Endodermal cell (in vitro differentiated cells): ENCODE measurements around the gene IRS1. TPM values are rescaled to one million over a fixed set of nuclear protein-coding genes. Genes with fewer than 3 reads are reported as not detected.

Source experiments
- DNase-seq: peaks from one replicate; pipeline ENCODE4 v3.0.0-alpha.2; 2017
- H3K27ac ChIP-seq: 2 replicates; pipeline ENCODE4 v1.5.1; 2013; ENCODE audit warnings: mild to moderate bottlenecking, low read depth, low read length, moderate library complexity
- H3K27me3 ChIP-seq: 2 replicates; pipeline ENCODE4 v1.6.1; 2013; ENCODE audit warnings: mild to moderate bottlenecking, low read length, moderate library complexity; ENCODE audit not compliant: insufficient read depth, control insufficient read depth, poor library complexity, severe bottlenecking
- H3K36me3 ChIP-seq: 2 replicates; pipeline ENCODE4 v1.7.0; 2013; ENCODE audit warnings: mild to moderate bottlenecking, low read length, moderate library complexity; ENCODE audit not compliant: control insufficient read depth, insufficient read depth
- H3K4me1 ChIP-seq: one replicate; pipeline ENCODE4 v1.7.0; 2013; ENCODE audit warnings: low read length; ENCODE audit not compliant: control insufficient read depth, insufficient read depth
- H3K4me3 ChIP-seq: 2 replicates; pipeline ENCODE4 v1.5.1; 2013; ENCODE audit warnings: mild to moderate bottlenecking, low read length, moderate library complexity
- H3K9ac ChIP-seq: 2 replicates; pipeline ENCODE4 v1.6.1; 2013; ENCODE audit warnings: mild to moderate bottlenecking, low read length, moderate library complexity; ENCODE audit not compliant: poor library complexity, severe bottlenecking; ENCODE audit errors: extremely low read depth
- H3K9me3 ChIP-seq: 2 replicates; pipeline ENCODE4 v1.6.1; 2013; ENCODE audit warnings: mild to moderate bottlenecking, low read length, moderate library complexity; ENCODE audit not compliant: control insufficient read depth
- H3K27ac Mint-ChIP-seq: 2 replicates; pipeline ENCODE4 v1.8.0; 2020; ENCODE audit warnings: mixed read lengths
- H3K27me3 Mint-ChIP-seq: 2 replicates; pipeline ENCODE4 v1.8.0; 2021; ENCODE audit warnings: mild to moderate bottlenecking, mixed read lengths; ENCODE audit not compliant: insufficient read depth
- H3K36me3 Mint-ChIP-seq: 2 replicates; pipeline ENCODE4 v1.8.0; 2020; ENCODE audit warnings: low read depth, mixed read lengths
- H3K4me1 Mint-ChIP-seq: 2 replicates; pipeline ENCODE4 v1.8.0; 2020; ENCODE audit warnings: mixed read lengths
- H3K4me3 Mint-ChIP-seq: 2 replicates; pipeline ENCODE4 v1.8.0; 2020; ENCODE audit warnings: mild to moderate bottlenecking, moderate library complexity, mixed read lengths
- H3K9me3 Mint-ChIP-seq: 2 replicates; pipeline ENCODE4 v1.8.0; 2020; ENCODE audit warnings: mild to moderate bottlenecking, mixed read lengths
- WGBS, 2 experiments: methylation state at CpG; one replicate each; pipeline versions ENCODE4 v1.1.5 to v1.1.7; 2013; ENCODE audit warnings: missing lambda C conversion rate in 2 of 2, mixed read lengths in 1 of 2; ENCODE audit not compliant: insufficient coverage in 1 of 2, insufficient read length in 1 of 2; 5-methylcytosine and 5-hydroxymethylcytosine counted together
- total RNA-seq, 2 donors: library from RNA; stranded (reverse); fragmentation: NEBNext Ultra II Directional in 1 of 2; extraction: Animal tissue kit (Norgen Biotek cat#: 25700) in 1 of 2; gene quantifications; 2 replicates in 1 of 2; 3 replicates in 1 of 2; pipeline ENCODE4 v1.2.1, GENCODE V29; 2021
- TF ChIP-seq, protein P1 (sequence below): fragments of 200-600 bp; sonication (generic); conservative IDR thresholded peaks from 2 replicates; pipeline ENCODE4 v1.5.0; 2021; ENCODE audit warnings: antibody characterized with exemption, mild to moderate bottlenecking

The IRS1 gene
- total RNA-seq, 2 donors from 2014 or later: 16.2 to 16.6 TPM

DNA sequence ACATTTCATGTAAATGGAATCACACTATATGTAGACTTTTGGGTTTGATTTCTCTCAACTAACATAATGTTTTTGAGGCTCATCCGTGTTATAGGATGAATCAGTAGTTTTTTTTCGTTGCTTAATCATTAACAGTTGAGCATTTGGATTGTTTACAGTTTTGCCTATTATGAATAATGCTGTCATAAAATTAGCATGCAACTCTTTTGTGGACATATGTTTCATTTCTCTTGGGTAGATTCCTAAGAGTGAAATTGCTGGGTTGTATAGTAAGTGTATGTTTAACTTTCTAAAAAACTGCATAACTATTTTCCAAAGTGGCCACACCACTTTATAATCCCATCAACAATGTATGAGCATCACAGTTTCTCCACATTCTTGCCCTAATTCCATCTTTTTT lies 28.6 kb upstream of the IRS1 start:
- Mint-ChIP-seq H3K27ac (no peak overlapping the region), H3K4me1 (no peaks in the 10 kb centered on the region), H3K9me3 (peaks cover 2% of the 10 kb centered on the region), H3K4me3 (no peak overlapping the region), H3K36me3 (no peaks in the 10 kb centered on the region), H3K27me3 (no peaks in the 10 kb centered on the region)
- TF ChIP-seq, protein P1, sequence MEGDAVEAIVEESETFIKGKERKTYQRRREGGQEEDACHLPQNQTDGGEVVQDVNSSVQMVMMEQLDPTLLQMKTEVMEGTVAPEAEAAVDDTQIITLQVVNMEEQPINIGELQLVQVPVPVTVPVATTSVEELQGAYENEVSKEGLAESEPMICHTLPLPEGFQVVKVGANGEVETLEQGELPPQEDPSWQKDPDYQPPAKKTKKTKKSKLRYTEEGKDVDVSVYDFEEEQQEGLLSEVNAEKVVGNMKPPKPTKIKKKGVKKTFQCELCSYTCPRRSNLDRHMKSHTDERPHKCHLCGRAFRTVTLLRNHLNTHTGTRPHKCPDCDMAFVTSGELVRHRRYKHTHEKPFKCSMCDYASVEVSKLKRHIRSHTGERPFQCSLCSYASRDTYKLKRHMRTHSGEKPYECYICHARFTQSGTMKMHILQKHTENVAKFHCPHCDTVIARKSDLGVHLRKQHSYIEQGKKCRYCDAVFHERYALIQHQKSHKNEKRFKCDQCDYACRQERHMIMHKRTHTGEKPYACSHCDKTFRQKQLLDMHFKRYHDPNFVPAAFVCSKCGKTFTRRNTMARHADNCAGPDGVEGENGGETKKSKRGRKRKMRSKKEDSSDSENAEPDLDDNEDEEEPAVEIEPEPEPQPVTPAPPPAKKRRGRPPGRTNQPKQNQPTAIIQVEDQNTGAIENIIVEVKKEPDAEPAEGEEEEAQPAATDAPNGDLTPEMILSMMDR: no peak
- H3K4me1 ChIP-seq: no peaks in the 10 kb centered on the region
- no peak for DNase-seq
- H3K27me3 ChIP-seq: no peaks in the 10 kb centered on the region
- no peaks in the 10 kb centered on the region for H3K36me3 ChIP-seq
- H3K9me3 ChIP-seq: no peaks in the 10 kb centered on the region
- H3K27ac ChIP-seq: no peak overlapping the region
- H3K9ac ChIP-seq: no peak overlapping the region
- 63 to 80% methylated on average over 2 of the region's 2 CpGs for WGBS, 2 experiments
- H3K4me3 ChIP-seq: no peak overlapping the region

DNA sequence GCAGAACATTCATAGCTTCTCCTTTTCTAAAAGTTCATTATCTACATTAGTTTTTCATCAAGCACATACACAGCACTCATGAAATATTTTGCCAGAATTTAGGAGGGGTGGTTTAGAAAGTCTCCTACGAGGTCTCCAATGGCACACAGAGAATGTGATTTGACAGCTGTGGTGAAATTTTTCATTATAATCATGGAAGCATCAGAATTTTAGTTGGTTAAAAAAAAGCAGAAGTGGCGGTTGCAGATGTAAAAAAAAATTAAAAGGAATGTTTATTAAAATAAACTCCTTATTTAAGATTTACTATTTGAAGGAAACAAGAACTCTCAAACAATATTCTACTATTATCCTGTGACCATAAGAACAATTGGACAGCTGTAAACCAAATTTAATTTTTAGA lies 25.4 kb upstream of the IRS1 start:
- Mint-ChIP-seq H3K27me3 (no peaks in the 10 kb centered on the region), H3K9me3 (peaks cover 2% of the 10 kb centered on the region), H3K27ac (no peak overlapping the region), H3K36me3 (no peaks in the 10 kb centered on the region), H3K4me1 (no peaks in the 10 kb centered on the region), H3K4me3 (no peak overlapping the region)
- TF ChIP-seq, protein P1: no peak
- H3K4me1 ChIP-seq: no peaks in the 10 kb centered on the region
- H3K9ac ChIP-seq: no peak overlapping the region
- 94% methylated on average over 2 of the region's 2 CpGs; no CpG with 5 or more reads in 1 of the 2 experiments for WGBS, 2 experiments
- no peaks in the 10 kb centered on the region for H3K9me3 ChIP-seq
- no peak overlapping the region for H3K4me3 ChIP-seq
- H3K36me3 ChIP-seq: no peaks in the 10 kb centered on the region
- DNase-seq: no peak
- no peak overlapping the region for H3K27ac ChIP-seq
- H3K27me3 ChIP-seq: no peaks in the 10 kb centered on the region

DNA sequence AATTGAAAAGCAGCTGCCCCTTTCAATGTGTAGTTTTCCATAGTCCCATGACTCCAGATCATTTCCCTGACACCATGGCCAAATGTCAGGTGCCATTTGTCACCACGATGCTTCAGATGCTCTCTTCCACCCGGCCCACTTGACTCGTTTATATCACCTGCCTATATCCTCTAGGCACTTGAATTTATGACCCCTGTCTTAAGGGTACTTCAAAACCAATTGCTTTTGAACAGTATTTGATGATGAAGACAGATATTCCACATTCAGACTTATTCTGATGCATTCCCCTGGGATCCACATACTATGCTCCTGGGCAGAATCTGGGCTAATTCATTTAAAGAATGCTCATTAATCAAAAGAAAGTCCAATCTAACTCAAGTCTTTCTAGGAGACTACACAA lies 19.3 kb upstream of the IRS1 start:
- Histone ChIP-seq H3K27me3 (no peaks in the 10 kb centered on the region), H3K9me3 (no peaks in the 10 kb centered on the region), H3K4me3 (no peak overlapping the region), H3K36me3 (no peaks in the 10 kb centered on the region), H3K27ac (no peak overlapping the region), H3K4me1 (no peaks in the 10 kb centered on the region), H3K9ac (no peak overlapping the region)
- H3K36me3 Mint-ChIP-seq: no peaks in the 10 kb centered on the region
- WGBS, 2 experiments: 85 to 89% methylated on average over 3 of the region's 3 CpGs
- TF ChIP-seq, protein P1: no peak
- H3K27ac Mint-ChIP-seq: no peak overlapping the region
- peaks cover 2% of the 10 kb centered on the region for H3K9me3 Mint-ChIP-seq
- peaks cover 12% of the 10 kb centered on the region for H3K4me1 Mint-ChIP-seq
- no peak overlapping the region for H3K4me3 Mint-ChIP-seq
- DNase-seq: no peak
- no peaks in the 10 kb centered on the region for H3K27me3 Mint-ChIP-seq
